PC-9 (cell line): Measurements from ENCODE around the gene SORT1. TPM values are rescaled to one million over a fixed set of nuclear protein-coding genes. Genes with fewer than 3 reads are reported as not detected.

ENCODE experiments used
- BruUV-seq: library from RNA; stranded (reverse); fragments of 400-500 nt; replicated peaks from 2 replicates; lab custom pipeline; 2021; lab: Mats Ljungman, UMichigan
- CTCF ChIA-PET: fragments of 300-600 bp; sonication (Branson Sonifier 250); formaldehyde crosslinking; loops from one replicate; lab custom pipeline; 2022; ENCODE audit warnings: antibody characterized with exemption; lab: Charles Lee
- POLR2A ChIA-PET: fragments of 300-600 bp; sonication (Branson Sonifier 250); formaldehyde crosslinking; loops from one replicate; lab custom pipeline; 2022; ENCODE audit warnings: antibody characterized with exemption; ENCODE audit not compliant: unreplicated experiment; lab: Charles Lee
- DNase-seq, 2 experiments: peaks; one replicate each; pipeline versions ENCODE4 v3.0.0 to v3.0.0-alpha.2; 2015 to 2022; ENCODE audit warnings: mixed read lengths in 1 of 2
- H2AFZ ChIP-seq: fragments of 200-600 bp; sonication (generic); 2 replicates; pipeline ENCODE4 v1.8.1; 2017; ENCODE audit warnings: antibody characterized with exemption
- H3F3A ChIP-seq: fragments of 200-600 bp; sonication (generic); 2 replicates; pipeline ENCODE4 v1.8.1; 2017; ENCODE audit warnings: antibody characterized with exemption, mild to moderate bottlenecking, low read depth; ENCODE audit not compliant: insufficient read depth
- H3K27ac ChIP-seq: fragments of 200-600 bp; sonication (generic); 2 replicates; pipeline ENCODE4 v1.6.1; 2016; ENCODE audit warnings: mixed run types
- H3K27me3 ChIP-seq: fragments of 200-600 bp; sonication (generic); 2 replicates; pipeline ENCODE4 v1.6.1; 2016; ENCODE audit warnings: low read depth, mixed run types; ENCODE audit not compliant: insufficient read depth
- H3K36me3 ChIP-seq: fragments of 200-600 bp; sonication (generic); 2 replicates; pipeline ENCODE4 v1.6.1; 2016; ENCODE audit warnings: low read depth, mixed run types
- H3K4me1 ChIP-seq: fragments of 200-600 bp; sonication (generic); replicated peaks from 2 replicates; pipeline ENCODE4 v1.6.1; 2016; ENCODE audit warnings: mixed run types; ENCODE audit not compliant: insufficient read depth
- H3K4me2 ChIP-seq: fragments of 200-600 bp; sonication (generic); 2 replicates; pipeline ENCODE4 v1.6.1; 2017; ENCODE audit warnings: mixed run types
- H3K4me3 ChIP-seq: fragments of 200-600 bp; sonication (generic); 2 replicates; pipeline ENCODE4 v1.6.1; 2016; ENCODE audit warnings: mixed run types
- H3K79me2 ChIP-seq: fragments of 200-600 bp; sonication (generic); 2 replicates; pipeline ENCODE4 v1.6.1; 2017; ENCODE audit warnings: low read depth, mixed run types
- H3K9me2 ChIP-seq: fragments of 200-600 bp; sonication (generic); 2 replicates; pipeline ENCODE4 v1.8.1; 2017; ENCODE audit warnings: mild to moderate bottlenecking; ENCODE audit not compliant: insufficient read depth
- H3K9me3 ChIP-seq: fragments of 200-600 bp; sonication (generic); 2 replicates; pipeline ENCODE4 v1.8.1; 2016; ENCODE audit warnings: low read depth; ENCODE audit not compliant: insufficient read depth
- H4K20me1 ChIP-seq: fragments of 200-600 bp; sonication (generic); 2 replicates; pipeline ENCODE4 v1.8.1; 2017; ENCODE audit not compliant: insufficient read depth
- CTCF ChIP-seq: fragments of 200-600 bp; sonication (generic); conservative IDR thresholded peaks from 2 replicates; pipeline ENCODE4 v1.6.1; 2017; ENCODE audit warnings: mixed run types, antibody characterized with exemption, mild to moderate bottlenecking, moderate library complexity
- EZH2 ChIP-seq: fragments of 200-600 bp; sonication (generic); IDR thresholded peaks from 2 replicates; pipeline ENCODE4 v1.8.0; 2017; ENCODE audit warnings: antibody characterized with exemption, low read depth
- intact Hi-C: fragments of 100-400 bp; cut with micrococcal nuclease; formaldehyde crosslinking; loops from one replicate; pipeline ENCODE4 v1.10.0; 2022; ENCODE audit not compliant: unreplicated experiment
- total RNA-seq: library from RNA; stranded (reverse); gene quantifications from 2 replicates; pipeline ENCODE4 v1.2.3, GENCODE V29; 2021

The SORT1 gene
- total RNA-seq, 1 experiment from 2014 or later = 25.7 TPM

- no peaks in the 10 kb centered on the region for H3K27me3 ChIP-seq
- no peak overlapping the region for H3K4me2 ChIP-seq
- H3K79me2 ChIP-seq = no peaks in the 10 kb centered on the region
- H4K20me1 ChIP-seq = no peaks in the 10 kb centered on the region
- intact Hi-C loops = loop anchor here (5.0 to 10.0 kb wide), 2 partner anchors 222 to 310 kb away; partner anchors contain the start of gene WDR47
- no peak for DNase-seq
- peaks cover 11% of the 10 kb centered on the region; the same call in 1 of the 2 replicates for H3F3A ChIP-seq
- no peak overlapping the region for H3K27ac ChIP-seq
- H3K9me2 ChIP-seq = no peaks in the 10 kb centered on the region
- no peak overlapping the region for H2AFZ ChIP-seq
- CTCF ChIA-PET = interaction anchor here (0.6 to 1.0 kb wide), 3 partner anchors 12 to 268 kb away, joined by 3 to 5 read pairs (median 4); a partner anchor contains a TSS
- H3K4me3 ChIP-seq = no peak overlapping the region
- no peaks in the 10 kb centered on the region for H3K9me3 ChIP-seq
- TF ChIP-seq EZH2 (no peak), CTCF (no peak)
- POLR2A ChIA-PET = no interaction called here
- H3K4me1 ChIP-seq = peaks cover 10% of the 10 kb centered on the region
- H3K36me3 ChIP-seq = no peaks in the 10 kb centered on the region
- BruUV-seq = no TSS peak
These were observed 133.4 kb downstream of the SORT1 start for GRCh38 chr1:109264379-109264755.

DNA sequence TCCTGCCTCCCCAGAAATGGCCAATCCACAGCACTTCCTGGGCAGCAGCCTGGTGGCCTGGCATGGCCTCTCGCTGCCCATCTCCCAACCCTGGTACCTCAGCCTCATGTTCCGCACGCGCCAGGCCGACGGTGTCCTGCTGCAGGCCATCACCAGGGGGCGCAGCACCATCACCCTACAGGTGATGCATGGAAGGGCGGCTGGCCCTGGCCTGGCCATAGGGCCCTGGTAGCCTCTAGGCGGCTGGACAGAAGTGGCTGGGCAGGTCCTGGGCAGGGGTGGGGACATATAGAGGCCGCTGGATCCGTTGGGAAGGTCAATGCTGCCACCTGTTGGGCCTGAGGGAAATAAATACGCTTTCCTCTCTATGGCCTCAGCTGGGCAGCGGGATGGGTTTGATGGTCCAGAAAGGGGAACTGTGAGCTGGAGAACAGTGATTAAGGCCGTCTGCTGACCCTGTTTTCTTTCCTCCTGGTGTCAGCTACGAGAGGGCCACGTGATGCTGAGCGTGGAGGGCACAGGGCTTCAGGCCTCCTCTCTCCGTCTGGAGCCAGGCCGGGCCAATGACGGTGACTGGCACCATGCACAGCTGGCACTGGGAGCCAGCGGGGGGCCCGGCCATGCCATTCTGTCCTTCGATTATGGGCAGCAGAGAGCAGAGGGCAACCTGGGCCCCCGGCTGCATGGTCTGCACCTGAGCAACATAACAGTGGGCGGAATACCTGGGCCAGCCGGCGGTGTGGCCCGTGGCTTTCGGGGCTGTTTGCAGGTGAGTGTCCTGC, 133.9 kb downstream of the SORT1 start:
- DNase-seq = peak; percentile 96 to 97
- no peak overlapping the region for H2AFZ ChIP-seq
- POLR2A ChIA-PET = no interaction called here

GRCh38 chr1:109263234-109263596, 134.5 kb downstream of the SORT1 start:
- no peak overlapping the region for H2AFZ ChIP-seq
- no peaks in the 10 kb centered on the region for H3K79me2 ChIP-seq
- DNase-seq = no peak
- no TSS peak for BruUV-seq
- intact Hi-C loops = loop anchor here (1.0 to 10.0 kb wide), 9 partner anchors 11 to 308 kb away; partner anchors contain the start of gene WDR47
- no peaks in the 10 kb centered on the region for H3K9me2 ChIP-seq
- POLR2A ChIA-PET = no interaction called here
- no peak overlapping the region for H3K4me3 ChIP-seq
- TF ChIP-seq EZH2 (no peak), CTCF (no peak)
- H3K4me2 ChIP-seq = no peak overlapping the region
- no peaks in the 10 kb centered on the region for H4K20me1 ChIP-seq
- H3K27me3 ChIP-seq = no peaks in the 10 kb centered on the region
- H3K36me3 ChIP-seq = no peaks in the 10 kb centered on the region
- CTCF ChIA-PET = interaction anchor here (1.0 to 1.1 kb wide), 3 partner anchors 16 to 269 kb away, joined by 3 to 5 read pairs (median 4); a partner anchor contains a TSS
- no peaks in the 10 kb centered on the region for H3K9me3 ChIP-seq
- no peak overlapping the region for H3K27ac ChIP-seq
- peaks cover 10% of the 10 kb centered on the region for H3K4me1 ChIP-seq
- peaks cover 11% of the 10 kb centered on the region; the same call in 1 of the 2 replicates for H3F3A ChIP-seq

More for the DNA sequence above, 133.9 kb downstream of the SORT1 start:
- H3K27me3 ChIP-seq = no peaks in the 10 kb centered on the region
- no peaks in the 10 kb centered on the region for H3K9me2 ChIP-seq
- peaks cover 10% of the 10 kb centered on the region for H3K4me1 ChIP-seq
- BruUV-seq = no TSS peak
- no peak for TF ChIP-seq EZH2
- peak; percentile 100 for TF ChIP-seq CTCF
- no peak overlapping the region for H3K4me2 ChIP-seq
- no peaks in the 10 kb centered on the region for H4K20me1 ChIP-seq
- CTCF ChIA-PET = interaction anchor here (0.6 to 1.1 kb wide), 4 partner anchors 12 to 269 kb away, joined by 3 to 5 read pairs (median 4); a partner anchor contains a TSS
- H3F3A ChIP-seq = peaks cover 11% of the 10 kb centered on the region; the same call in 1 of the 2 replicates
- intact Hi-C loops = loop anchor here (1.0 to 10.0 kb wide), 9 partner anchors 11 to 309 kb away; partner anchors contain the start of gene WDR47
- H3K4me3 ChIP-seq = no peak overlapping the region
- no peaks in the 10 kb centered on the region for H3K36me3 ChIP-seq
- H3K27ac ChIP-seq = no peak overlapping the region
- H3K9me3 ChIP-seq = no peaks in the 10 kb centered on the region
- no peaks in the 10 kb centered on the region for H3K79me2 ChIP-seq
